Testis (tissue), 3 donors: ENCODE results near the gene DPP10. TPM values are rescaled to one million over a fixed set of nuclear protein-coding genes. Genes with fewer than 3 reads are reported as not detected.
"Not testable (repeated sequence)": the region's sequence is repeated elsewhere in the genome, so short reads cannot be mapped to it uniquely, and the experiment has no call there.

ENCODE experiments used
- DNase-seq: peaks from one replicate; pipeline ENCODE4 v3.0.0-alpha.2; 2019
- H3K27ac ChIP-seq, 2 donors: fragments of 200-600 bp; sonication (generic); one replicate each; pipeline ENCODE4 v1.5.1; 2019
- H3K27me3 ChIP-seq: fragments of 200-600 bp; sonication (generic); one replicate; pipeline ENCODE4 v1.5.1; 2019
- H3K36me3 ChIP-seq: fragments of 200-600 bp; sonication (generic); one replicate; pipeline ENCODE4 v1.5.1; 2017; ENCODE audit warnings: low read depth; ENCODE audit errors: missing control alignments
- H3K4me1 ChIP-seq: fragments of 200-600 bp; sonication (generic); one replicate; pipeline ENCODE4 v1.5.1; 2019
- H3K4me3 ChIP-seq, 2 donors: fragments of 200-600 bp; sonication (generic); one replicate each; pipeline ENCODE4 v1.5.1; 2017 to 2019
- H3K9me3 ChIP-seq: fragments of 200-600 bp; sonication (generic); one replicate; pipeline ENCODE4 v1.5.1; 2017
- CTCF ChIP-seq, 3 experiments: fragments of 450-650 bp in 2 of 3; fragments of 200-600 bp in 1 of 3; sonication (generic) in 1 of 3; IDR thresholded peaks; one replicate each; pipeline ENCODE4 v1.5.1; 2016 to 2019; ENCODE audit warnings: antibody characterized with exemption in 3 of 3, mild to moderate bottlenecking in 2 of 3, moderate library complexity in 1 of 3
- POLR2A ChIP-seq: fragments of 450-650 bp; IDR thresholded peaks from one replicate; pipeline ENCODE4 v1.6.1; 2017; ENCODE audit warnings: antibody characterized with exemption, mild to moderate bottlenecking, moderate library complexity
- WGBS, 2 donors: methylation state at CpG; one replicate each; pipeline ENCODE4 v1.1.5; 2018; 5-methylcytosine and 5-hydroxymethylcytosine counted together
- intact Hi-C: fragments of 100-400 bp; cut with DNase I; formaldehyde crosslinking; loops from one replicate; pipeline ENCODE4 v1.15.1; 2023; ENCODE audit warnings: low total_unique reads
- polyA plus RNA-seq: library from polyadenylated mRNA; stranded (reverse); fragments of 350-450 nt; fragmentation: Illumina TruSeq; extraction: RNeasy Lipid Tissue Mini Kit (QIAGEN cat#74804); gene quantifications from one replicate; pipeline ENCODE4 v1.2.3, GENCODE V29; 2014; ENCODE audit warnings: low read depth, low replicate concordance; ENCODE audit not compliant: insufficient read depth
- total RNA-seq, 2 donors: library from RNA; depleted of rRNA; stranded (reverse); fragments of >200 nt; gene quantifications; one replicate each; pipeline ENCODE4 v1.2.3, GENCODE V29; 2016

DPP10 gene
- total and polyA plus RNA-seq, 3 donors from 2014 or later = 1.7 to 6.7 (median 6.7) TPM

- Histone ChIP-seq H3K27ac (no peak overlapping the region), H3K9me3 (no peaks in the 10 kb centered on the region), H3K27me3 (no peaks in the 10 kb centered on the region), H3K36me3 (no peaks in the 10 kb centered on the region), H3K4me1 (no peaks in the 10 kb centered on the region), H3K4me3 (no peak overlapping the region)
- TF ChIP-seq POLR2A (no peak), CTCF (IDR thresholded peaks at IDR 0.05) (no peak)
- intact Hi-C loops = no loop called here
- WGBS, 2 donors = 81 to 91% methylated on average over 3 of the region's 3 CpGs
- no peak for DNase-seq
These were observed 292.7 kb downstream of the DPP10 start for GRCh38 chr2:114735126-114735525.

GRCh38 chr2:114742245-114742644, 299.8 kb downstream of the DPP10 start:
- DNase-seq = no peak
- TF ChIP-seq POLR2A (no peak), CTCF (IDR thresholded peaks at IDR 0.05) (no peak)
- no peak overlapping the region for H3K27ac ChIP-seq
- no peaks in the 10 kb centered on the region for H3K9me3 ChIP-seq
- no peaks in the 10 kb centered on the region for H3K4me1 ChIP-seq
- H3K27me3 ChIP-seq = no peaks in the 10 kb centered on the region
- no peaks in the 10 kb centered on the region for H3K36me3 ChIP-seq
- WGBS, 2 donors = 82 to 83% methylated on average over 1 of the region's 1 CpG
- no peak overlapping the region for H3K4me3 ChIP-seq
- intact Hi-C loops = no loop called here

- 87 to 94% methylated on average over 2 of the region's 2 CpGs for WGBS, 2 donors
- intact Hi-C loops = no loop called here
These were observed 303.3 kb downstream of the DPP10 start for GRCh38 chr2:114745700-114746099.

GRCh38 chr2:114748175-114748574, 305.7 kb downstream of the DPP10 start:
- 84 to 85% methylated on average over 4 of the region's 5 CpGs for WGBS, 2 donors
- not testable (repeated sequence) for H3K9me3 ChIP-seq, DNase-seq

More at GRCh38 chr2:114745700-114746099, 303.3 kb downstream of the DPP10 start:
- H3K27me3 ChIP-seq = no peaks in the 10 kb centered on the region
- no peak overlapping the region for H3K4me3 ChIP-seq
- no peak for DNase-seq
- no peaks in the 10 kb centered on the region for H3K9me3 ChIP-seq
- no peak overlapping the region for H3K27ac ChIP-seq
- no peaks in the 10 kb centered on the region for H3K4me1 ChIP-seq
- no peaks in the 10 kb centered on the region for H3K36me3 ChIP-seq
- TF ChIP-seq CTCF (IDR thresholded peaks at IDR 0.05) (no peak), POLR2A (no peak)

GRCh38 chr2:114752425-114752824, 310.0 kb downstream of the DPP10 start:
- WGBS, 2 donors = 62 to 72% methylated on average over 4 of the region's 4 CpGs
- Histone ChIP-seq H3K27ac (no peak overlapping the region), H3K36me3 (no peaks in the 10 kb centered on the region), H3K4me1 (no peaks in the 10 kb centered on the region), H3K27me3 (no peaks in the 10 kb centered on the region), H3K4me3 (no peak overlapping the region), H3K9me3 (no peaks in the 10 kb centered on the region)
- DNase-seq = no peak
- intact Hi-C loops = no loop called here
- TF ChIP-seq POLR2A (no peak), CTCF (IDR thresholded peaks at IDR 0.05) (no peak)

More at GRCh38 chr2:114748175-114748574, 305.7 kb downstream of the DPP10 start:
- H3K36me3 ChIP-seq, intact Hi-C loops, H3K4me1 ChIP-seq, H3K27me3 ChIP-seq, H3K4me3 ChIP-seq, H3K27ac ChIP-seq: not testable (repeated sequence)
